GM19452 (cell line): ENCODE results near the gene C20orf96.
"Not testable (repeated sequence)": the region's sequence is repeated elsewhere in the genome, so short reads cannot be mapped to it uniquely, and the experiment has no call there.

ENCODE experiments used
- ATAC-seq: cut with Tn5 transposase; IDR thresholded peaks from one replicate; pipeline ENCODE4 v1.9.1; 2021; ENCODE audit not compliant: unreplicated experiment

The C20orf96 gene

DNA sequence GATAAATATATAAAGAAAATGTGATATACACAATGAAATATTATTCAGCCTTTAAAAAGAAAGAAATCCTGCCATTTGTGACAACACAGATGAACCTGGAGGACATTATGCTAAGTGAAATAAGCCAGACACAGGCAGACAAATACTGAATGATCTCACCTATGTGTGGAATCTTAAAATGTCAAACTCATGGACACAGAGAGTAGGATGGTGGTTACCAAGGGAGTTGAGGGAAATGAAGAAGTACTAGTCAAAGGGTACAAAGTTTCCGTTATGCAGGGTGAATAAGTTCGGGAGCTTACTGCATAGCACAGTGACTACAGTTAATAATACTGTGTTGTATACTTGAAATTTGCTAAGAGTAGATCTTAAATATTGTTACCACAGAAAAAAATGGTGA lies 47.6 kb downstream of the C20orf96 start:
- no peak for ATAC-seq

DNA sequence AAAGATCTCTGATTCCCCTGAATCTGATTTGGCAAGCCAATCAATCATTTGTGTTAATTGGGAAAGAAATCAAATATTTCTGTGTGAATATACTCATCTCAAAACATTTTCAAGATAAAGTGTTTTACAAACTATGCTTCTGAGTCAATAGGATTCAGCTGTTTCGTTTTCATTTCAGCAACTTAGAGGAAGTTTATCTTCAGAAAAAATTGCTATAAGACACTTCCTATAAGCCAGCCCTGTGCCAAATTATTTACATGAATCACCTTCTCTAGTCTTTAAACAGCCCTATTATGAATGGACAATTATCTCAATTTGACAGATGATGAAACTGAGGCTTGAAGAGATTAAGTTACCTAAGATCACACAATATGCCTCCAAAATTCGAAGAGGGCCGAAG lies 52.6 kb downstream of the C20orf96 start:
- no peak for ATAC-seq

GRCh38 chr20:237489-237888 lies 53.1 kb downstream of the C20orf96 start:
- no peak for ATAC-seq

DNA sequence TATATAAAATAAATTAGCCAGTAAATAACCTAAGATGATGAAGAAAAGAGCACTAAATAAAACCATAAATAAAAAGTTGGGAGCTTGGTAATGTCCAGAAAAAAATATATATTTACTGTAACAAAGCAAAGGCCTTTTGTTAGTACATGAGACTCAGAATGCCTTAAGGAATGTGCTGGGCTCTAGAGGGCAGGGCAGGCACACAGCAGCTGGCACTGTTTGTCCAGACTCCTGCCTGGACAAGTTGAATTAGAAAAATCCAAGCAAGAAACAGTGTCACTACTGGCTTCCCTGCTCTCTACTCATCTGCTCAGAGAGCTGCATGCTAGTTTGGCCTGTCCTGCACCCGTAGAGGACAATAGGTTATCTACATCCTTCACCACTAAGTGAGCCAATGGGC lies 54.7 kb downstream of the C20orf96 start:
- no peak for ATAC-seq

GRCh38 chr20:227439-228105 lies 63.0 kb downstream of the C20orf96 start:
- ATAC-seq: no peak

DNA sequence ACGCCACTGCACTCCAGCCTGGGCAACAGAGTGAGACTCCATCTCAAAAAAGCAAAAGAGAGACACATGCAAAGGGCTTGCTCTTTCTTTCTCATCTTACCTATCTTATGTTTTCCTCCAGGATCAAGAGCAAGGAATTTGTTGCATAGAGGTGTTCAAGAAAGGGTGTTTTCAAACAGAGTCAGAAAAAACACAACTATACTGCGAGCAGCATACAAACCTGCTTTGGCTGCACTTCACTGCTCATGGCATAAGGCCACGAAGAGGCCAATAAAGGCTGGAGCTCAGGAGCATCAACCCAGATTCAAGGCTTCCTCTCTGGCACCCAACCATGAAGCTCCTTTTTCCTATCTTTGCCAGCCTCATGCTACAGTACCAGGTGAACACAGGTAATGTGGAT lies 63.6 kb downstream of the C20orf96 start, which contains the start of gene DEFB129:
Gene DEFB129 (plus strand): TSS at position 301 of the 400 bp plus-strand sequence. CDS start 31 bp downstream, at position 332.
- no peak for ATAC-seq

DNA sequence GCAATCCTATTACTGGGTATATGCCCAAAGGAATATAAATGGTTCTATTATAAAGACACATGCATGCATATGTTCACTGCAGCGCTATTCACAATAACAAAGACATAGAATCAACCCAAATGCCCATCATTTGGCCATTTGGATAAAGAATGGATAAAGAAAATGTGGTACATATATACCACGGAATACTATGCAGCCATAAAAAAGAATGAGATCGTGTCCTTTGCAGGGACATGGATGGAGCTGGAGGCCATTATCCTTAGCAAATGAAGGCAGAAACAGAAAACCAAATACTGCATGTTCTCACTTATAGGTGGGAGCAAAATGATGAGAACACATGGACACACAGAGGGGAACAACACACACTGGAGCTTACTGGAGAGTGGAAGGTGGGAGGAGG lies 64.7 kb downstream of the C20orf96 start:
- ATAC-seq: not testable (repeated sequence)

GRCh38 chr20:221258-221830 lies 69.2 kb downstream of the C20orf96 start:
- ATAC-seq: no peak
